Heart left ventricle (tissue), 13 donors: Measurements from ENCODE around the gene ELFN2.

Experiments
- POLR2A ChIP-seq, 2 donors: fragments of 450-650 bp; IDR thresholded peaks; one replicate each; pipeline ENCODE4 v1.6.1; 2017; ENCODE audit warnings: antibody characterized with exemption in 2 of 2, mild to moderate bottlenecking in 2 of 2, moderate library complexity in 2 of 2
- TF ChIP-seq, protein P1 (sequence below), 12 donors: fragments of 200-600 bp; sonication (generic) in 4 of 12; IDR thresholded peaks; one replicate each; pipeline versions ENCODE4 v1.5.0 to v1.8.0; 2018 to 2022; ENCODE audit warnings: antibody characterized with exemption in 12 of 12, mild to moderate bottlenecking in 5 of 12
- donor health status: ischemic (EF 13 %, LVEDD 7.1; RV severe dilation, severe dysfunction).
- donor health status: DM: no; HTN: yes; CAD: no.
- donor health status: DM: no; HTN: no; CAD: no.
- donor health status: ischemic (EF 25% LVEDD 6.9; RV normal size, moderate dysfunction).
- donor health status: ischemic (EF 25% LVEDD 5.7; RV mildly dilated, moderate dysfunction).
- donor health status: ischemic (EF 35%, LVEDD 5.7; RV mildly dilated, moderate dysfunction).
- donor health status: nonischemic (EF 11% LVEDD 7.7; RV severe dilation, severe dysfunction).
- donor health status: DM: yes; HTN: yes; CAD: no.
- donor health status: PGD.
- donor health status: ischemic (EF 29% LVEDD 5.4; RV normal size, mild dysfunction).
- donor health status: nonischemic (EF 23%, LVEDD 6.1; RV moderate dilation, normal function).

DNA sequence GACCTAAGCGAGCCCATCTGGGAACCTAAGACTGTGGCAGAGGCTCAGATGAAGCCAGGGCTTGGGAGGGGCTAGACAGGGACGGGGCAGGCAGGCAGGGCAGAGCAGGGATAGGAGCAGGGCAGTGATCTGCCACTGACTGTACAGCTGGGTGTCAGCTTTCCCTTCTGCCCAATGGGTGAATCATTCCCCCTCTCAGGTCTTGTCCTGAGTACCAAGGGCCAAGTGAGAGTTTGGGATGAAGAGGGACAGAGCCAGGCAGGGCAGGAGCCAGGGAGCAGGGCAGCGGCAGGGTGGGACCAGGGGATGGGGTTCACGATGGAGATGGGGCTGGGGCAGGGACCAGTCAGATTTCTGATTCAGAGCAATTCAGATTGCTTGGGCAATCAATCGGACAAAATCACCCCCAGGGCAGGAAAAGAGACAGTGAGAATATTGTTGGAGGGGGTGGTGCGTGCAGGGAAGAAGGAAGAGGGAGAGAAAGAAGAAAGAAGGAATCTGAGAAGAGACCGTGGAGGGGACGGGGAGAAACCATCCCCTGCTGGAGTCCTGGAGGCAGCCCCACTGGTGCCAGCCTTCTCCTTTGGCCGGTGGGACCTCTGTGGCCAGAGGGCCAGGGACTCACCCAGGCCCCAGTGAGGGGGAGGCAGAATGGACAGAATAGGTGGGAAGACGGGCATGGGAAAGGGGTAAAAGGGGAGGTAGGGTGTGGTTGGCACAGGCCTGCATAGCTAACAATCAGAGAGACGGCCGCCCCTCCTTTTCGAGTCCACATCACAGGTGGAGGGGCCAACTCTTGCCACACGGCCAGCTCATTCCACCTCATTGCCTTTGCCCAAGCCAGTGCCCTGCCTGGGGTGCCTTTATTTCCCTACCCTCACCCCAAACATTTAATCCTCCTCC lies 97.8 kb downstream of the ELFN2 start:
- TF ChIP-seq POLR2A (IDR thresholded peaks at IDR 0.05): no peak
- TF ChIP-seq, protein P1, sequence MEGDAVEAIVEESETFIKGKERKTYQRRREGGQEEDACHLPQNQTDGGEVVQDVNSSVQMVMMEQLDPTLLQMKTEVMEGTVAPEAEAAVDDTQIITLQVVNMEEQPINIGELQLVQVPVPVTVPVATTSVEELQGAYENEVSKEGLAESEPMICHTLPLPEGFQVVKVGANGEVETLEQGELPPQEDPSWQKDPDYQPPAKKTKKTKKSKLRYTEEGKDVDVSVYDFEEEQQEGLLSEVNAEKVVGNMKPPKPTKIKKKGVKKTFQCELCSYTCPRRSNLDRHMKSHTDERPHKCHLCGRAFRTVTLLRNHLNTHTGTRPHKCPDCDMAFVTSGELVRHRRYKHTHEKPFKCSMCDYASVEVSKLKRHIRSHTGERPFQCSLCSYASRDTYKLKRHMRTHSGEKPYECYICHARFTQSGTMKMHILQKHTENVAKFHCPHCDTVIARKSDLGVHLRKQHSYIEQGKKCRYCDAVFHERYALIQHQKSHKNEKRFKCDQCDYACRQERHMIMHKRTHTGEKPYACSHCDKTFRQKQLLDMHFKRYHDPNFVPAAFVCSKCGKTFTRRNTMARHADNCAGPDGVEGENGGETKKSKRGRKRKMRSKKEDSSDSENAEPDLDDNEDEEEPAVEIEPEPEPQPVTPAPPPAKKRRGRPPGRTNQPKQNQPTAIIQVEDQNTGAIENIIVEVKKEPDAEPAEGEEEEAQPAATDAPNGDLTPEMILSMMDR (IDR thresholded peaks at IDR 0.05): no peak
